Fibroblast of skin of scalp (primary cell): ENCODE measurements around the gene RBM28.

Experiments used
- DNase-seq: peaks from one replicate; pipeline ENCODE4 v3.0.0-alpha.2; 2013

Gene RBM28

GRCh38 chr7:128370491-128370890, 26.8 kb upstream of the RBM28 start:
- DNase-seq: no peak

GRCh38 chr7:128366986-128367385, 23.3 kb upstream of the RBM28 start:
- DNase-seq: no peak

GRCh38 chr7:128366300-128366699, 22.6 kb upstream of the RBM28 start:
- no peak for DNase-seq

GRCh38 chr7:128365432-128365831, 21.7 kb upstream of the RBM28 start:
- DNase-seq: no peak

- no peak for DNase-seq
Measured at GRCh38 chr7:128364166-128364870, 20.6 kb upstream of the RBM28 start.

GRCh38 chr7:128363261-128363721, 19.6 kb upstream of the RBM28 start:
- no peak for DNase-seq

- no peak for DNase-seq
Measured at GRCh38 chr7:128362670-128363069, 19.0 kb upstream of the RBM28 start.

GRCh38 chr7:128361411-128362379, 18.0 kb upstream of the RBM28 start, which contains the start of gene PRRT4:
PRRT4 (minus strand) TSS chr7:128361690.
- peak; percentile 9 for DNase-seq

GRCh38 chr7:128360359-128360678, 16.6 kb upstream of the RBM28 start:
- no peak for DNase-seq

GRCh38 chr7:128359939-128360338, 16.2 kb upstream of the RBM28 start:
- no peak for DNase-seq

- DNase-seq: no peak
Measured at GRCh38 chr7:128359336-128359735, 15.6 kb upstream of the RBM28 start.

- DNase-seq: no peak
Measured at GRCh38 chr7:128358233-128358632, 14.5 kb upstream of the RBM28 start.

GRCh38 chr7:128357217-128357613, 13.5 kb upstream of the RBM28 start:
- DNase-seq: no peak

GRCh38 chr7:128356546-128357216, 13.0 kb upstream of the RBM28 start:
- no peak for DNase-seq

GRCh38 chr7:128353610-128354009, 9.9 kb upstream of the RBM28 start:
- no peak for DNase-seq

GRCh38 chr7:128353189-128353588, 9.5 kb upstream of the RBM28 start:
- no peak for DNase-seq

GRCh38 chr7:128352636-128353035, 8.9 kb upstream of the RBM28 start:
- no peak for DNase-seq

GRCh38 chr7:128352153-128352537, 8.4 kb upstream of the RBM28 start:
- DNase-seq: peak; percentile 53

- DNase-seq: no peak
Measured at GRCh38 chr7:128351296-128352152, 7.8 kb upstream of the RBM28 start.

- DNase-seq: no peak
Measured at GRCh38 chr7:128350708-128351295, 7.1 kb upstream of the RBM28 start.

- DNase-seq: no peak
Measured at GRCh38 chr7:128349466-128349825, 5.7 kb upstream of the RBM28 start.

- peak; percentile 53 for DNase-seq
Measured at GRCh38 chr7:128347647-128348097, 4.0 kb upstream of the RBM28 start.
